NCI-H146 (cell line): ENCODE data around the gene RAB18.
"Not testable (repeated sequence)": the region's sequence is repeated elsewhere in the genome, so short reads cannot be mapped to it uniquely, and the experiment has no call there.

ENCODE experiments used
- DNase-seq: peaks from one replicate; lab custom pipeline; 2025; lab: John Stamatoyannopoulos, UW

Gene RAB18

DNA sequence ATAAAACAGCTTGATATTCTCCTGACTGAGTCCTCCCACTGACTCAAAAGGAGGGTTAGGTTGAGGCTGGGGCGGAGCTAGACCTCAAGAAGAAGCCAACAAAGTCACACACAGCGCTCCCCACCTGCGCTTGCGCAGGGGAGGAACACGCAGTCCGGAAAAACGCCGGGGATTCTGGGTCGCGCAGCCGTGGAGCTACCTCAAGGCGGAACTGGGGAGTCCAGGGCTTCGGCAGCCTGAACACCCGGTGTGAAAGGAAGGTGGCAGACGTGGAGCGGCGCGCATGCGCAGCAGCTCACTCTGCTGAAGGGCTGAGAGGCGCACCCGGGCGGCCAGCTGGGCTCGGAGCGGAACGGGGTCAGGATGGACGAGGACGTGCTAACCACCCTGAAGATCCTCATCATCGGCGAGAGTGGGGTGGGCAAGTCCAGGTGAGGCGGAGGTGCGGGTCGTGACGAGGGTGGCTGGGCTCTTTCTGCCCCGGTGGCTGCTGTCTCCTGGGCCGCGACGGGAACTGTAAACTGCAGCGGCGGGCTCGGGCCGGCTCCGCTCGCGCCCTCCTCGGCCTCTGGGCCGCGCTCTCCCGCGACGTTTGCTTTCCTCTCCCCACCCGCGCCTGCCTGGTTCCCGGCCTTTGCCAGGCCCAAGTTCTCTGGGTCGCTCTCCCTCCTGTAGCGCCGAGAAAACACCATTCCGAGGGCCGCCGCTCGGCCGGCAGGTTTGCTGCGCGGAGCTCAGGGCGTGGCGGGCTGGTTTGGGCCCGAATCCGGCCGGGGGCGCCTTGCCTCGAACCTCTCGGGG is at the start of gene RAB18:
Gene RAB18, plus strand, starts transcription at position 298 of the 801 bp plus-strand sequence. Its CDS starts 66 bp downstream, at position 364.
- peak; percentile 96 for DNase-seq

DNA sequence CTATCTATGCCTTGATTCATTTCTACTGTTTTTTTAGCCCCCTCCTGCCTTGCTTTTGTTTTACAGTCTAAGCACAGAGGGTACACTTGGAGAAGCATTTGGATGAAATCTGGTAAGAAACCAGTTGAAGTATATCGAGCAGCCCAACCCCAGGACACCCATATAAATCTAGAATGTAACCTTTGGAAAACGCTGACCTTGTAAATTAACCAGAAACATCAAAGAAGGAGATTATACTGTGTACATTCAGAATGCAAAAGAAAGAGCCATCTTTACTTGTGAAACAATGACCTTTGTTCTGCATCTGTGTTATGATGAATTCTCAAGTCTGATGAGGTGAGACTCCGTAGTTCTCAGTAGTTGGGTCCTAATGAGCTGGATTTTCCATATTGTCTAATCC is 49.3 kb upstream of the RAB18 start:
- DNase-seq = no peak

DNA sequence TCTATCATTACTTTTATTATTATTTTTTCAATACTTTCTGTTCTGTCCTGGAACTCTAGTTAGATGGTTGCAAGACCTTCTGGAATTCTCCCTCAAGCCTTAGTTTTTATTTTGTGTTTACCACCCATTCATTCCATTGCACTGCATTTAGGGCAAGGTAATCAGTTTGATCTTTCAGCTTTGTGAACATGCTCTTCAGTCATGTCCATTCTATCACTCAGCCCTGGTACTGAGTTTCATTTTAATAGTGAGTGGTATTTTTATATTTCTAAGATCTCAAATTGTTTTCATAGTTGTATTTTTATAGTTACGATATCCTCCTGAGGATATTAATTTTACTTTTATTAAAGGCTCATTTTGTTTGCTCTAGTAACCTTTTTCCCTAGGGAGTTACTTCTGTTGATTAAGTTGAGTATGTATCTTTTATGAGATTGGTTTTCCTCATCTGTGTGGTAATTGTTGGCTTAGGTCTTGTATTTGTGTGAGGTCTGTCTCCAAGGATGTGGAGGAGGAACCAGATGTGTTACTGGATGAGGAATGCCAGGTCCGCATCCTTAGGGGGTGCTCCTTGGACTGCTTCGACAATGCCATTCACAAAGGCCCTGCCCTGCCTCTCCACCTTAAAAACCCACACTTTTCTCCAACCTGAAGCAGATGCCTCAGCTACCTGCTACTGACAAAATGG is 46.7 kb upstream of the RAB18 start:
- DNase-seq = no peak

DNA sequence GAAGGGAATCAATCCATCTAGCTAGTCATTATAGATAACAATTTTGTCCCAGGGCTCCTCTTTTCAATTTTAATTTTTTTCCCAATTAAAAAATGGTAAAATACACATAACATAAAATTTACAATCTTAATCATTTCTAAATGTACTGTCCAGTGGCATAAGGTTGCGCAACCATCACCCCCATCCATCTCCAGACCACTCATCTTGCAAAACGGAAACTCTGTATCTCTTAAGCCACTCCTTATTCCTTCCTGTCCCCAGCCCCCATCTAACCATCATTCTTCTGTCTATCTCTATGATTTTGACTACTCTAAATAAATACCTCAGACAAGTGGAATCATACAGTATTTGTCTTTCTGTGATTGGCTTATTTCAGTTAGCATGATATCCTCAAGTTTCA is 46.1 kb upstream of the RAB18 start:
- no peak for DNase-seq

DNA sequence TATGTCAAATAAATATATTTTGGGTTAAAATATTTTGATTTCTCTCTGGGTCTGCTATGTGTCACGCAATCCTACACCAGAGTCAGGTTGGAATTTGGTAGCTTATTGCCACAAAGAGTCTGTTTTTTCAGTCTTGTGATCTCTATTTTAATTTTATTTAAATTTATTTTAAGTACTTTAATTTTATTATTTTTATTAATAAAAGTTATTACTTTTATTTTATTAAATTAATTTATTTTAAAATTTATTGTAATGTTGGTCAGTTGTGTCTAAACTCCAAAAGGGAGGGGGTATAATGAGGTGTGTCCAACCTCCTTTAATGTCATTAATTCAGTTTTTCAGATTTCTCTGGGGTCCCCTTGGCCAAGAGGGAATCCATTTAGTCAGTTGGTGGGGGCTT is 42.8 kb upstream of the RAB18 start:
- no peak for DNase-seq

DNA sequence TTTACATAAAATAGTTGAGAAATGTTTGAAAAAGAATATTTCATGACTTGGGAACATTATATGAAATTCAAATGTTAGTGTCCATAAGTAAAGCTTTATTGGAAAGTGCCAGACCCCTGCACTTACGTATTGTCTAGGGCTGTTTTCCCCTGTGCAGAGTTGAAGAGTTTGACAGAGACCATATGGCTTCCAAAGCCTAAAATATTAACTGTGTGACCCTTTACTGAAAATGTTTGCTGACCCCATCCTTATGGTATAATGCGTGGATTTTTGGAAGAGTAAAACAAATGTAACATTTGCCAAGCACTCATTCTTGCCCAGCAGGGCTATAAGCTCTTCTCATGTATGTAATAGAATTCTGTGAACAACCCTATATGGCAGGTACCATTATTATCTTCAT is 40.1 kb upstream of the RAB18 start:
- DNase-seq = no peak

DNA sequence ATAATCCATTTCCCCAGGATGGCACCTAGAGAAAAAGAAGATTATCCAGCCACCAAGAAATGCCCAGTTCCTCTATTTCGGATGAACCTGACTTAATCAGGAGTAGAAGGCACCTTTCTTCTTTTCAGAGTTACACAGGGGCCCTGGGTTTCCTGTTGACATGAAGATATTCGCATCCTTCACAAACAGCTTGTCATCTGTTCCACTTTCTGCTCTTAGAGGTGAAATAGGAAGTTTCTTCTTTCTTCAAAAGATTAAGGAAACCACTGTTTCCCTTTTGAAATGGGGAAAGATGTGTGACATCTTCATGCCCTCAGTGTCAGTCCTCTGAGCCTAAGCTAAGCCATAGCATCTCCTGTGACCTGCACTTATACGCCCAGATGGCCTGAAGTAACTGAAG is 39.1 kb upstream of the RAB18 start:
- no peak for DNase-seq

DNA sequence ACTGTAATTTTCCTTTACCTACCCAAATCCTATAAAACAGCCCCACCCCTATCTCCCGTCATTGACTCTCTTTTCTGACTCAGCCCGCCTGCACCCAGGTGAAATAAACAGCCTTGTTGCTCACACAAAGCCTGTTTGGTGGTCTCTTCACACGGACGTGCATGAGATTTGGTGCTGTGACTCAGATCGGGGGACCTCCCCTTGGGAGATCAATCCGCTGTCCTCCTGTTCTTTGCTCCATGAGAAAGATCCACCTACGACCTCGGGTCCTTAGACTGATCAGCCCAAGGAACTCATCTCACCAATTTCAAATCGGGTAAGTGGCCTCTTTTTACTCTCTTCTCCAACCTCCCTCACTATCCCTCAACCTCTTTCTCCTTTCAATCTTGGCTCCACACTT is 38.5 kb upstream of the RAB18 start:
- not testable (repeated sequence) for DNase-seq

DNA sequence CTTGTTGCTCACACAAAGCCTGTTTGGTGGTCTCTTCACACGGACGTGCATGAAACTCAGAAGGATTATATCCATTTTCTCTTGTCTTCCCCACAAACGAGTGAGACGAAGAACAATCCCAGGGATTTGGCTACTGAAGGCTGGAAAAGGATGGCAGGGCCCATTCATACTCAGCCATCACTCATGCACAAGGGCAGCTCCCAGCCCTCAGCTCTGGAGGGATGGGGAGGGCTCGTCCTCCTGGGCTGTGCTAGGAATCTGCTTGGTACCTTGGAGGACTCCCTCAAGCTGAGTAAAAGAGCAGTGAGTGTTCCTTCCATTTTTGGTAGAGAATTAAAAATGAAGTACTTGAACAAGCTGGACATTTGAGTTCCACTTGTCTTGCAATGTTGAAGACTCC is 33.2 kb upstream of the RAB18 start:
- DNase-seq = no peak

DNA sequence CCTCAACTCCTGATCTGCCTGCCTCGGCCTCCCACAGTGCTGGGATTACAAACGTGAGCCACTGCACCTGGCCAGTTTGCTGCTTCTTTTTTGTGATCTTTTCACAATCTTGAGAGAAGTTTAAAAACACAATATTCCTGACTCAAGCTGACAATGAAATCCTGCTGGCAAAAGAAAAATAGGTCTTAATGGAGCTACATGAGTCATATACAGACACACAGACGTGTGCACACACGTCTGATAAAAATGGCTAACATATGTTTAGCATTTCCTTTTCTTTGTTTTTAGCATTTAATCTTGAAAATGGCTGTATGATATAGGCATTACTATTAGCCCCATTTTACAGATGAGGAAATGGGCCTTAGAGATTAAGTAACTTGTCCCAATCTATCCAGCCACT is 29.4 kb upstream of the RAB18 start:
- no peak for DNase-seq

DNA sequence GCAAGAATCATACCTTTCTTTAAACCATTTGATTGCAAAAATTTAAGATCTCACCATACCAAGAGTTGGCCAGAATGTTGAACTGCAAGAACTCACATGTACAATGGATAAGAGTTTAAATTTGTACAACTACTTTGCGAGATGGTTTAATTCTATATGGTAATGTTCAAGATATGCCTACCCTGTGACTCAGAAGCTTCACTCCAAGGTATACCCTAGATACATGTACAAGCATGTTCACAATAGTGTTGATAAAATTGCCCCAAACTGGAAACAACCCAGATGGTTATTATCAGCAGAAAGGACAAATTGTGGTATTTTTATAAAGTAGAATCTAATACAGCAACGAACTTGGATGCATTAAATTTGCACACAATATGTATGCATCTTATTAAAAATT is 25.1 kb upstream of the RAB18 start:
- DNase-seq = no peak

DNA sequence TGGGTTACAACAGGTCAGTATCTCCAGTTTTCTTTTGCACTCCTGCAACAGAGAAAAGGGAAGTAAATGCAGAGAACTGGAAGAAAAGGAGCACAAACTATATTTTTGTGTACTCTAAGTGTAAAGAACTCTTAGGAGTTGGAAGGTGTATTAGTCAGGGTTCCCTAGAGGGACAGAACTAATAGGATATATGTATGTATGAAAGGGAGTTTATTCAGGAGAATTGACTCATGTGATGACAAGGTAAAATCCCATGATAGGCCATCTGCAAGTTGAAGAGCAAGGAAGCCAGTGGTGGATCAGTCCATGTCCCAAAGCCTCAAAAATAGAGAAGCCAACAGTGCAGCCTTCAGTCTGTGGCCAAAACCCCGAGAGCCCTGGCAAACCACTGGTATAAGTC is 22.6 kb upstream of the RAB18 start:
- DNase-seq = no peak

DNA sequence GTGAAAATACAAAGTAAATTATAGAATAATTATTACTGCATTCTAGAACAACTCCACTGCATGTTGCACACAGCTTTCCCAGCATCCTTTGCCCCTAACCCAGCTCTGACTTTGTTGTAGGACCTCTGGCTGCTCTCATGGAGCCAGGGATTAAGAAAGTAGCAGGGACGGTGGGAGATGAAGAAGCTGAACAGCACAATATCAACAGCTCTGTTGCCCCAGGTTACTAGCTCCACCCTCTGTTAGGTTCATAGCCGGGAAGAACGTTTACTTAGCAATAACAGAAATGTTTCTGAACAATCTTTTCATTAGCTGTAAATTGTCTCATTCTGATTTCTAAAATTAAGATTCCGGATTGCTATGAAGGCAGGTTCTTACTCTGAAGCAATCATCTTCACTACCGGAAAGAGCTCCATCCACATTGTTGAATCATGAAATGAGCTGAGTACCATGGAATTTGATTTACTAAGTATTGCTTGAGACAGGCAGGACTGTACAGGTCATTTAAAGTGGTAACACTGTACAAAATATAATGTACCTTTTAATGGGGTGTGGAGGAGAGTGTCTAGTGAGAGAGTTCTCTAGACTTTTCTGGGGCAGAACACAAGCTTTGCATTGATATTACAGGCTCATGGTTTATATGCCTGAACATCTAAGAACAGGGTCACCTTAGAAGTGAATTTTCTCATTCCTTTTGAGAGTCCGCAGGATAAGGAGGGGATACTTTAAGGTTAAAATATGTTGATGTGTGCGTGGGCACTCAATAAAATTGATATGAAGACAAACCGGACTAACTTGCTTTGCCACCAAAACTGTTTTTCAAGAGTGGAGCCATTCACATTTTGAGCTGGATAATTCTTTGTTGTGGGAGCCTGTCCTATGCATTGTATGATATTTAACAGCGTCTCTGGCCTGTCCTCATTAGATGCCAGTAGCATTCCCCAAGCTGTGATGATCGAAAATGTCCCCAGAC is 20.8 kb upstream of the RAB18 start:
- no peak for DNase-seq

DNA sequence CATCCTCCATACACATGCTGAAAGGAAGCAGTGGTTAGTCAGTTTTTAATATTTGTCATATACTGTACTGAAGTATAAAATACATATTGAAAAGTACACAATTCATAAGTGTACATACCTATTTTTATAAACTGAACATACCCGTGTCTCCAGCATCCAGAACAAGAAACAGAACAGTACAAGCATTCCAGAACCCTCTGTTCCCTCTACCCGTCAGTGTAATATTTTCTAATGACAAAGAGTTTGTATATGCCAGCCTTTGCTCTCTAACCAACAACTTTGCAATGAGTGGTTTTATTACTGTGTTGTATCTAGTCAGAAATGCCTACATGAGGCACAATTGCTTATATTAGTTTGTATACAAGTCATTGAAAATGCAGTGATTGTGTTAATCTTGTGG is 18.7 kb upstream of the RAB18 start:
- DNase-seq = no peak

DNA sequence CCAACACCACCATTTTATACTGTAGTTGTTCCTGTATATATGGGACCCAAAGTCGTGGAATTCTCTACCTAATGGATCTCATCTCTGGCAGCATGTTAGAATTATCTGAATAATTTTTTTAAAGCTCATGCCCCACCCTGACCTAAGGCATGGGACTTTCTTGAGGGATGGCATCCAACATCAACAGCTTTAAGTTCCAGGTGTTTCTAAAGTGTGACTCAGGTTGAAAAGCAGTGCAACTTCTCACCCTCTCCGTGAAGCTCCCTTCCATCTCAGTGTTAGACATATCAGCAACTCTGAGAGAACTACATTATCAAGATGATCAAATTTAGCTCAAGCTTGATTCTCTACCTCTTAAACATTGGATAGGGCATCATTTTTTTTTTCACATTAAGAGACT is 18.1 kb upstream of the RAB18 start:
- DNase-seq = no peak

DNA sequence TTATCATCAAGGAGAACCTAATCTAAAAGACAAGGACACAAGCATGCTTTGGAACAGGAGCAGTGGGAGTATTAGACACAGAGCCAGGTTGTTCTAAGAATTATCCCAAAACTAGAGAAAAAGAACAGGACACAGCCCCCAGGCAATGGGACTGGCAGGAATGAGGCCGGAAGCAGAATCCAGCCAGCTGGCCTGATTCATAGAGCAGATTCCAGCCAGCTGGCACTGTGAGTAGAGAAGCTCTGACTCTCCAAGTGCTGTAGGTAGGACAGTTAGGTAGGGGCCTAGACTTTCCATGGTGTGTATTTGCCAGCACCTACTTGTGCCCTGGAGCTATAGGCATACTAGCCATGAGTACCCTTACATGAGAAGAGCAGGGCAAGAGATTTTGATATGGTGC is 13.3 kb upstream of the RAB18 start:
- no peak for DNase-seq

DNA sequence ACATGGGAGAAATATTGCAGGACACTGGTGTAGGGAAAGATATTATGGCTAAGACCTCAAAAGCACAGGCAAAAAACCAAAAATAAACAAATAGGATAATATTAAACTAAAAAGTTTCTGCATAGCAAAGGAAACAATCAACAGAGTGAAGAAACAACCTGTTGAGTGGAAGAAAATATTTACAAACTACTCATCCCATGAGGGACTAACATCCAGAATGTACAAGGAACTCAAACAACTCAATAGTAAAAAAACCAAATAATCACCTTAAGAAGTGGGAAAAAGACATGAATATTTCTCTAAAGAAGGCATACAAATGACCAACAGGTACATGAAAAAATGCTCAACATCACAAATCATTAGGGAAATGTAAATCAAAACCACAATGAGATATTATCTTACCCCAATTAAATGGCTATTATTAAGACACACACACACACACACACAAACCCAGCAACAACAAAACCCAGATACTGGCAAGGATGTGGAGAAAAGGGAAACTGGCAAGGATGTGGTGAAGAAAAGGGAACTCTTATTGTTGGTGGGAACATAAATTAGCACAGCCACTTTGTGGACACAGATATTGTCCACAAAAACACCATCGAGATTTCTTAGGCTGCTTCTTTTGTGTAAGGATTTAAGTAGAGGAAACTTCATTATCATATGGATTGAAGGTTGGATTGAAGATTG is 9.8 kb upstream of the RAB18 start:
- DNase-seq = no peak

DNA sequence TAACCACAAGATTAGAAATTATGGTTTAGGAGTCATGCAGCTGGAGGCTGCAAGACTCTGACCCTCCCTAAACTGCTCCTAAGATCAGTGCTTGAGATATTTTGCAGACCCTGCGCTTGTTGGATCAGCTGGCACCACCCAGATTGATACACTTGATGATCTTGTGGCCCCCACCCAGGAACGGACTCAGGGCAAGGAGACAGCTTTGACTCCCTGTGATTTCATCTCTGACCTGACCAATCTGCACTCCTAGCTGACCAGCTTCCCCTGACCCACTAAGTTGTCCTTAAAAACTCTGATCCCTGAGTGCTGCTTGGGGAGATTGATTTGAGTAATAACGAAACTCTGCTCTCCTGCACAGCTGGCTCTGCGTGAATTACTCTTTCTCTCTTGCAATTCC is 8.0 kb upstream of the RAB18 start:
- DNase-seq = no peak

DNA sequence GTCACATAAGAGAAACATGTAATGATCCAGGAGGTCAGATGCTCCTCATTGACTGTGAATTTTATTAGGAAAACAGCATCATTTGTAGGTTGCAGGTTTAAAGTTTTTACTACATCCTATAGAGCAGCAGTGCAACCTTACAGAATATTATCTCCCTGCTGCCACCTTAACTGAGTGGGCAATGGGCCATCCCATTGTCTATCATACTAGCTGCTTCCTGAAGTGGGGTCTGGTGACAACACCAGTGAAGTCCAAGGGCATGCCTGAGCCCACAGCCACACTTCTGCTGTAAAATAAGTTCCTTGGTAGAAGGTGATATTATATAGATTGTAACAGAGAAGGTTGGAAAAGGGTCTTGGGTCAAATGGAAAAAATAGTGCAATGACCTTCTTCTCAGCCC is 4.0 kb upstream of the RAB18 start:
- no peak for DNase-seq

DNA sequence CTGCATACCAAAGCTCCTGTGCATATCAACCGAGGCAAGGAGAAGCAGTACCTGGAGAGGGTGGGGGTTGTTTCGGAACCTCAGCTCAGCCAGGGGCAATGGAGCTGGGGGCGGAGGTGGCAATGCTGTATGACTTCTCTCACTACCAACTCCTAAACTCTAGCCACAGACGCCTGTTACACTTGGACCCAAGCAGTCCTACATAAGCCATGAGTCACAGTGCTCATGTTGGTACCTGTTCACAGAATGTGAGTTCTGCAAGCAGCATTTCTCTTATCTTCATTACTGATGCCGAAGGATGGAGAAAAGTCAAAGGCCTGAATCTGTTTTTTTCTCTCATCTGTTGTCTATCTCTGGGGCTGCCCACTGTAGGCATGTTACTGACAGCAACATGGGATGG is 3.2 kb upstream of the RAB18 start:
- no peak for DNase-seq

DNA sequence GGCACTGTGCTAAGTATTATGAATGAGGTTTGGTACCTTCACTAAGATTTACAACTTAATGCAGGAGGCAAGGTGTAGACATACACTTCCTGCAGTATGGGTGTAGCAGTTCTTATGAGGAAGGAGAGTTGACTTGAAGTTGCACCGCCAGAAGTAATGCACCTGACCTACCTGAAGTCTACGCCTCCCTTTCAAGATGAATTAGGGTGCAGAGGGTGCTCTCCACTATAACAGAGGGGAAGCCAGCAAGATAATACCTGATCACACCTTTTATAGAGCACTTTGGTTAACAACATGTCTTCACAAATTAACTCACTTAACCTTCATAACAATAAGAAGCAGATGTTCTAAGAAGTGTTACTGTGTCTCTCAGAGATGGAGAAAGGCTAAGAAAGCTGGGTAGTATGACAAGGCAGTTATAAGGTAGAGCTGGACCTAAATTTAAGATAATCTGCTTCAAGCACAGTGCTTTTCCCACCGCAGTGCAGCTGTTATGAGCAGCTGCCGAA is 552 bp upstream of the RAB18 start:
- no peak for DNase-seq
